ACC112 (cell line): Measurements from ENCODE around the gene FAM193B.
"Not testable (repeated sequence)": the region's sequence is repeated elsewhere in the genome, so short reads cannot be mapped to it uniquely, and the experiment has no call there.

Experiments used
- H2AFZ ChIP-seq: fragments of 200-600 bp; sonication (generic); one replicate; pipeline ENCODE4 v1.6.0; 2017; ENCODE audit warnings: antibody characterized with exemption, low read length; ENCODE audit not compliant: unreplicated experiment
- H3K27ac ChIP-seq: fragments of 200-600 bp; sonication (generic); 2 replicates; pipeline ENCODE4 v1.5.1; 2014; ENCODE audit warnings: low read depth, mild to moderate bottlenecking, antibody characterized with exemption, low read length, moderate library complexity
- H3K27me3 ChIP-seq: fragments of 200-600 bp; sonication (generic); 2 replicates; pipeline ENCODE4 v1.6.1; 2014; ENCODE audit warnings: mild to moderate bottlenecking, antibody characterized with exemption, low read length, moderate library complexity, mixed read lengths; ENCODE audit not compliant: insufficient read depth
- H3K36me3 ChIP-seq: fragments of 200-600 bp; sonication (generic); 2 replicates; pipeline ENCODE4 v1.6.1; 2016; ENCODE audit warnings: mild to moderate bottlenecking, antibody characterized with exemption, low read length, moderate library complexity, mixed read lengths; ENCODE audit not compliant: insufficient read depth
- H3K4me1 ChIP-seq: fragments of 200-600 bp; sonication (generic); one replicate; pipeline ENCODE4 v1.6.1; 2016; ENCODE audit warnings: low read length, mixed read lengths; ENCODE audit not compliant: insufficient read depth, unreplicated experiment, control insufficient read depth
- H3K4me3 ChIP-seq: fragments of 200-600 bp; sonication (generic); 2 replicates; pipeline ENCODE4 v1.5.1; 2014; ENCODE audit warnings: mild to moderate bottlenecking, low read depth, low read length
- H3K79me2 ChIP-seq: fragments of 200-600 bp; sonication (generic); one replicate; pipeline ENCODE4 v1.6.0; 2016; ENCODE audit warnings: low read length; ENCODE audit not compliant: control insufficient read depth, unreplicated experiment, insufficient read depth

Gene FAM193B

DNA sequence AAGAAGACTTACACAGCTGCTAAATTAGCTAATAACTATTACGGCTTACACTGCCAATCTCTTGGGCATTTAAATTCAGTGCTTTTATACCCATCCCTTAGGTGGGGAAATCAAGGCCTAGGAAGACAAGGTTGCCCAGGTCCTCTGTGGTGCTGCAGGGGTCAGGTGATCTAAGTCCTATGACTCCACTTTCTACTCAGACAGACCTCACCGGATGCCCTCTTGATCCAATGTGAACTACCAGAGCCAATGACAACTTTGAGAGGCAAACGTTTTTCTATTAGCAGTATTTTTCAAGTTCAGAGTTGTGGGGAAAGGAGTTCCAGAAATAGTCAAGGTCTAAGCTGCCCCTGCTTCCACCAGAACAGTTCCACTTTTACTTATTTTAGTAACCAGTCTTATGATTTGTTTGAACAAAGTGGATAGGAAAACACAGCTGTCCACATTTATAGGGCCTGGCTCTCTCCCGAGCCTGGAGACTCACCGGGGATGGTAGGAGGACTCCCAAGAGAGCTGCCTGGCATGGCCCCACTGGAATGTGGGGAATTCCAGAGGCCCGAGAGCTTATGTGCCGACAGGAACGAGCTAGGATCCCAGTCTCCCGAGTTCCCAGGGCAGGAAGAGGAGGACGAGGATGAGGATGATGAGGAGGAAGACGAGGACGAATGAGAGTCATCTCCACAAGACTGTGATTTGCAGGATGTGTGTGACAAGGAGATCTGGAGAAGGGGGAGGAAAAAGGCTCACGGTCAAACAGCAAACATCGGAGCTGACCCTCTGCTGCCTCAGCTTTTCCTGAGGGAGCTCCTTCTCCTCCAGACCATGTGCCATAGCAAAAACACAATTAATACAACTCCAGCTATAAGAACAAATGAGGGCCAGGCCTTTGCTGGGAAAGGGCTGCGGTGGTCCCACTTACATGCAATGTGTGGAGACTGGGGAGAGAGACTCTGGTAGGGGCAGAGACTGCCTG, 16.7 kb downstream of the FAM193B start:
- Histone ChIP-seq H3K27me3 (no peaks in the 10 kb centered on the region), H3K4me3 (peak overlapping the region; percentile 33; the same call in 1 of the 2 replicates), H3K4me1 (peaks cover 33% of the 10 kb centered on the region), H3K27ac (peak overlapping the region; percentile 91), H3K79me2 (peaks cover 51% of the 10 kb centered on the region), H2AFZ (no peak overlapping the region), H3K36me3 (peaks cover 10% of the 10 kb centered on the region; the same call in 1 of the 2 replicates)

DNA sequence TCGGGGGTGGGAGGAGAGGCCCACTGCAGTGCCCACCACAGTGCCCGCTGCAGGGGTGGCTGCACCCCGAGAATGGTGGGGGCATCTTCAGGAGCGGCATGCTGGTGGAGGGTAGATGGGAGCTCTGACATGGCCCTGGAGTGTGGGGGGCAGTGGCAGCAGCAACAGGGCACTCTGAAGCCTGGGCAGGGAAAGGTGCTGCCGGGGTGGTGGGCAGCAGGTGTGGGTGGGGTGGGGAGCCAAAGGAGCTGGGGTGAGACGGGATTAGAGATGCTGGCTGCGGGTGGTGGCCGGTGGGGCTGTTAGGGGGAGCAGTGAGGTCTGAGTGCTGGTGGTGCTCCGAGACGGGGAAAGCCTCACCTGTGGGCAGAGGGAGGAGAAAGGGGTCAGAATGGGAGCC, 18.0 kb downstream of the FAM193B start:
- Histone ChIP-seq H3K4me3 (no peak overlapping the region), H3K4me1 (peaks cover 33% of the 10 kb centered on the region), H3K36me3 (peaks cover 5% of the 10 kb centered on the region; the same call in 1 of the 2 replicates), H2AFZ (no peak overlapping the region), H3K79me2 (peaks cover 39% of the 10 kb centered on the region), H3K27me3 (no peaks in the 10 kb centered on the region), H3K27ac (no peak overlapping the region)

DNA sequence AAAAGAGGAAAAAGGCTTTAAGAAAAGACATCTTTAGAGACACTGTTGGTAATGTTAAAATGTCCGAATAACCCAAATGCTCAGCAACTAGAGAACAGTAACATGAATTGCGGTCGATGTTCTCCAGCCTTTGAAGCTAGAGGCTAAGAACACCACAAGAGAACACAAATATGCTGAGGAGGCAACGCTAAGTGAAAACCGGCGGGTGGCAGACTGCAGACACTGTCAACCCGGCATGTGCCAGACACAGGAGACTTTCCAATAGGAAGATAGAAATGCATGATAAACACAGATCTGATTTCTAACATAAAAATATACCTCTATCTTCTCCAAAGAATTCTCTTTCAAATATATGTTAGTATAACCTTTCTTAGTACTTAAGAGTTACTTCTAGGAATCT, 19.2 kb downstream of the FAM193B start:
- H3K27ac ChIP-seq: no peak overlapping the region
- H2AFZ ChIP-seq: no peak overlapping the region
- peaks cover 5% of the 10 kb centered on the region; the same call in 1 of the 2 replicates for H3K36me3 ChIP-seq
- peaks cover 29% of the 10 kb centered on the region for H3K79me2 ChIP-seq
- no peaks in the 10 kb centered on the region for H3K27me3 ChIP-seq
- H3K4me3 ChIP-seq: no peak overlapping the region
- peaks cover 33% of the 10 kb centered on the region for H3K4me1 ChIP-seq

DNA sequence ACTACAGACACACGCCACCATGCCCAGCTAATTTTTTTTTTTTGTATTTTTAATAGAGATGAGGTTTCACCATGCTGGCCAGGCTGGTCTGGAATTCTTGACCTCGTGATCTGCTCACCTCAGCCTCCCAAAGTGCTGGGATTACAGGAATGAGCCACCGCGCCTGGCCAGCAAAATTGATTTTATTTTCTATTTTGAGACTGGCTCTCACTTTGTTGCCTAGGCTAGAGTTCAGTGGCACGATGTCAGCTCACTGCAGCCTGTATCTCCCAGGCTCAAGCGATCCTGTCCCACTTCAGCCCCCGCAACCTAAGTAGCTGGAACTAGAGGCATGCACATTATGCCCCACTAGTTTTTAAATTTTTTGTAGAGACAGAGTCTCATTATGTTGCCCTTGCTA, 19.9 kb downstream of the FAM193B start:
- H3K27me3 ChIP-seq, H3K27ac ChIP-seq, H3K4me3 ChIP-seq, H3K36me3 ChIP-seq, H2AFZ ChIP-seq: not testable (repeated sequence)
- peaks cover 28% of the 10 kb centered on the region for H3K4me1 ChIP-seq
- H3K79me2 ChIP-seq: peaks cover 29% of the 10 kb centered on the region

DNA sequence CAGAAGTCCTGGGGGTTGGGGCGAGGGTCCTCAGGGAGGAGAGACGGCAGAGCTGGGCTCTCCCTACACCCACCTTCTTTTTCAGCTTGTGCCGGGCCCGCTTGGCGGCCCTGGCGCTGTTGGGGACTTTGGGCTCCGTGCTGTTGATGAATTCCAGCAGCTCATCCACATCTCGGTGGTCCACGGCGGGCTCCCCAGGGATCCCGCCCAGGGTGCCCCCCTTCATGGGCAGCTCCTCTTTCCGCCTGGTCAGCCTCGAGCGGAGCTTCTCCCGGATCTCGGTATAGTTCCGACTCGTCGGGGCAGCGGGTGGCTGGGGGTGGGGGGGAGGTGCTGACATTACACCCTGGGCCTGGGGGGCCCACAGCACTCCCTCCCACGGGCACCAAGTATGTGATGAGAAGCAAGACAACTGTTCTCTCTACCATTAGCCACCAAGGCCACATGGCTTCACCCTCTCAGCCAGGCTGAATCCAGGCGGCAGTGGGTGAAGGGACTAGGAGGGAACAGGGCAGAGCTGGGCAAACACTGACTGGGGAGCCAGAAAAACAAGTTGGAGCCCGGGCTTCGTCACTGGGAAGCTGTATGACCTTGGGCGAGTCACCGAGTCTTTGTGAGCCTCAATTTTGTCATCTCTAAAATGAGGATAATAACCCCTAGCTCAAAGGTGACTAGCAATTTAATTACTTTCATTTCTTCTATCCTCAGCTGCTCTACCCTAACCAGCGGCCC, 23.0 kb downstream of the FAM193B start:
- Histone ChIP-seq H3K27me3 (no peaks in the 10 kb centered on the region), H3K36me3 (no peaks in the 10 kb centered on the region), H3K79me2 (peaks cover 21% of the 10 kb centered on the region), H3K4me3 (no peak overlapping the region), H3K27ac (no peak overlapping the region), H3K4me1 (no peaks in the 10 kb centered on the region), H2AFZ (no peak overlapping the region)

DNA sequence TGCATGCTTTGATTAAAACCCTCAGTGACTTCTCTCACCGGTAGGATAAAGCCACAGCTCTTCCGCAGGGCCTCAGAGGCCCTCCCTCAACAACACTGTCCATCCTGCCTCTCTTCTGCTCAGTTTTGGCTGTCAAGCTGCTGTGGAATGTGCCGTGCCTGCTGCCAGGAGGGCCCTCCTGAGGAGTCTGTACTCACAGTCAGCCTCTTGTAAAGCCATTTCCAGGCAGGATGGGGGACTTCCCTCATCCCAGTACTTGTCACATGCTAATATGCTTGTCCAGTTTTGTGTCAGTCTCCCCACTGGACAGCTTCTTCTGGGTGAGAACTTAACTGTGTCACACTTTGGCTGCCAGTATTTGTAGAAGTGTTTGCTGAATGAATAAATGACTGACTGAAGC, 23.7 kb downstream of the FAM193B start:
- Histone ChIP-seq H3K4me1 (no peaks in the 10 kb centered on the region), H3K79me2 (peaks cover 16% of the 10 kb centered on the region), H3K36me3 (no peaks in the 10 kb centered on the region; the same call in 1 of the 2 replicates), H3K27me3 (no peaks in the 10 kb centered on the region), H2AFZ (no peak overlapping the region), H3K4me3 (no peak overlapping the region), H3K27ac (no peak overlapping the region)

DNA sequence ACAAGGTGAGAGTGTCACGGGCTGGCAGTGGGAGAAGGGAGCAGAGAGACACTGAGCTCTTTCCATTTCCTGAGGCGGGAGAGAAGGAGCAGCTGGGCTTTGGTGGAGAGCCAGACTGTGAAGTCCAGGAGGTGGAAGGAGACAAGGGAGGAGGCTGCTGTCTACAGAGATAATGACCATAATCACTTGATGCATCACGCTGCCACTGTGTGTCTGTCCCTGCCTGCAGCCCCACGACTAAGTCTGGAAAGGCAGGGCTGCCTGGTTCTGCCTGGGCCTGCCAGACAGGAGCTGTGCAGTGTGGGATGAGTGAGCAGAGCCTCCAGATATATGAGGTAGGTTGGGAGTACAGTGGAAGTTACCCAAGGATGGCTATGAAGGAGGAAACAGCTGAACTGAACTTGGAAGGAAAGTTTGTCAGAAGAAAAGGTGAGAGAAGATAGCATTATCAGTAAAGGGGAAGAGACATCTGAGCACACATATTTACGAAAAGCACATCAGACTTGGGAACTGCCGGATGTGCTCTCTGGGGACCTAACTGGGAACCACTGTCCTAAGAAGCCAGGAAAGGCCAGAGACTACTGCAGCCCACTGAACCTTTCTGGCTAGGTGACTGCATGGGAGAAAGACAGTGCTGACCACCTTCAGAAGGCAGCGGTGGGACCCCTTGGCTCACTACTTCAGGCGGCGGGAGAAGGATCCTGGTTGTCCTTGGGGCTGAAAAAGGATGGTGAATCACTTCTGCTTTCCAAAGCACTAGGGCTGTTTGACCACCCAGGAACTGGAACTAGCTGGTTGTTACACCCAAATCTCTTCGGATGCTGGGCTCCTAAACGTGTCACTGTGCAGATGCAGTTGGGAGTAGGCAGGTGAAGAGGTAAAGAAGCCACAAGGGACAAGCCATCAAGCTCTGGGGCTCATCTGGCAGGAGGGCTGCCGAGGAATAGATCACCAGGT, 24.8 kb downstream of the FAM193B start:
- Histone ChIP-seq H2AFZ (no peak overlapping the region), H3K4me1 (no peaks in the 10 kb centered on the region), H3K27me3 (no peaks in the 10 kb centered on the region), H3K4me3 (no peak overlapping the region), H3K79me2 (peaks cover 6% of the 10 kb centered on the region), H3K27ac (no peak overlapping the region), H3K36me3 (no peaks in the 10 kb centered on the region; the same call in 1 of the 2 replicates)

DNA sequence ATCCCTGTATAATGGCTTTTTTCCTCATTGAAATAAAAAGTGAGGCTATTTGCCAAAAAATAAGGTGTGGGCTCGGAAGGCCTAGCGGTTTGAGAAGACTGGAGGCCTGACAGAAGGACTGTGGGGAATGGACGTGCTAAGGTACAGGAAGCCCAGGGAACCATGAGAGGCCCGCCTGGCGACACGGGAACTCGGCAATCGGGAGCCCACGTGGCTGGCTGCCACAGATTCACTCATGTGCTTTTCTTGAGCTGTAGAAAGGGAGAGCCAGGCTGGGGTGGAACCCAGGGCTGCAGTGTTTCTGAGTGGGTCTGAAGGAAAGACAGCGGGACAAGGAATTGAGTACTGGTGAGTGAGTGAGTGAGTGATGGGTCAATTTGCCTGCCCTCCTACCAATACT, 25.7 kb downstream of the FAM193B start:
- no peaks in the 10 kb centered on the region for H3K4me1 ChIP-seq
- H3K27me3 ChIP-seq: no peaks in the 10 kb centered on the region
- H3K36me3 ChIP-seq: no peaks in the 10 kb centered on the region; the same call in 1 of the 2 replicates
- no peak overlapping the region for H3K4me3 ChIP-seq
- H2AFZ ChIP-seq: no peak overlapping the region
- H3K27ac ChIP-seq: no peak overlapping the region
- H3K79me2 ChIP-seq: no peaks in the 10 kb centered on the region

DNA sequence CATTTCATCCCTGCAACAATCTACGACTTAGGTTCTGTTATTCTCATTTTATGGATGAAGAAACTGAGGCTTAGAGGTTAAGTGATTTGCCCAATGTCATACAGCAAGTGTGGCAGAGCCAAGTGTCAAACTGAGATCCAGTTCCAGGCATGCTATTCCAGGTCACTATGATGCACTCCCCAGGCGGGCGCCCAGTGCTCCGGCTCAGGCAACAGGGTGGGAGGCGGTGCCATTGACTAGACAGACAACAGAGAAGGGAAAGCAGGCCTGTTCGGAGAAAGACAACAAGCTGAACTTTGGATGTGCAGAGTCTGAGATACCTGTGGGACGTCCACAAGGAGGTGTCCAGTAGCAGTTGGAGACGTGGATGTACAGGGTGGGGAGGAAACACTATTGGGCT, 26.8 kb downstream of the FAM193B start:
- H3K27ac ChIP-seq: no peak overlapping the region
- H3K79me2 ChIP-seq: no peaks in the 10 kb centered on the region
- no peaks in the 10 kb centered on the region; the same call in 1 of the 2 replicates for H3K36me3 ChIP-seq
- no peak overlapping the region for H3K4me3 ChIP-seq
- no peak overlapping the region for H2AFZ ChIP-seq
- no peaks in the 10 kb centered on the region for H3K27me3 ChIP-seq
- H3K4me1 ChIP-seq: no peaks in the 10 kb centered on the region

DNA sequence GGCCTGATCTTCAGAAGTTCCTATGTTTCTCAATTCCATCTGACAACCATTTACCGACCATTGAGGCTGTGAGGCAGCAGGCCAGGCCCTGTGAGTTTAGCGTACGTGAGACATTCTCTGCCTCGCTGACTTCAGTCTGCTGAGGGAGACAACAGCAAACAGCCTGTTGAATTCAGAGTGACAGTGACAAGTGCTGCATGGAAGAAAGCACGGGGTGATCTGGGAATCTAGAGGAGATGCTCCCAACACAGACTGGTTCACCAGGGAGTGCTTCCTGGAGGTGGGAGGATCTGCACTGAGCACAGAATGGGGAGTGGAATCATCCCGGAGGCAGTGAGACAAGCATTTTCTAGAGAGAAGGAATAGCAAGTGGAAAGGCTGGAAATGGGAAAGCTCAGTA, 27.6 kb downstream of the FAM193B start:
- Histone ChIP-seq H3K36me3 (peaks cover 2% of the 10 kb centered on the region; the same call in 1 of the 2 replicates), H3K27ac (no peak overlapping the region), H3K4me3 (no peak overlapping the region), H3K79me2 (no peaks in the 10 kb centered on the region), H2AFZ (no peak overlapping the region), H3K27me3 (no peaks in the 10 kb centered on the region), H3K4me1 (no peaks in the 10 kb centered on the region)
